8988T (cell line): ENCODE measurements around the gene HARS1.
"Not testable (repeated sequence)": the region's sequence is repeated elsewhere in the genome, so short reads cannot be mapped to it uniquely, and the experiment has no call there.

Experiments
- DNase-seq: peaks from one replicate; pipeline ENCODE4 v3.0.0; 2011

Gene HARS1

DNA sequence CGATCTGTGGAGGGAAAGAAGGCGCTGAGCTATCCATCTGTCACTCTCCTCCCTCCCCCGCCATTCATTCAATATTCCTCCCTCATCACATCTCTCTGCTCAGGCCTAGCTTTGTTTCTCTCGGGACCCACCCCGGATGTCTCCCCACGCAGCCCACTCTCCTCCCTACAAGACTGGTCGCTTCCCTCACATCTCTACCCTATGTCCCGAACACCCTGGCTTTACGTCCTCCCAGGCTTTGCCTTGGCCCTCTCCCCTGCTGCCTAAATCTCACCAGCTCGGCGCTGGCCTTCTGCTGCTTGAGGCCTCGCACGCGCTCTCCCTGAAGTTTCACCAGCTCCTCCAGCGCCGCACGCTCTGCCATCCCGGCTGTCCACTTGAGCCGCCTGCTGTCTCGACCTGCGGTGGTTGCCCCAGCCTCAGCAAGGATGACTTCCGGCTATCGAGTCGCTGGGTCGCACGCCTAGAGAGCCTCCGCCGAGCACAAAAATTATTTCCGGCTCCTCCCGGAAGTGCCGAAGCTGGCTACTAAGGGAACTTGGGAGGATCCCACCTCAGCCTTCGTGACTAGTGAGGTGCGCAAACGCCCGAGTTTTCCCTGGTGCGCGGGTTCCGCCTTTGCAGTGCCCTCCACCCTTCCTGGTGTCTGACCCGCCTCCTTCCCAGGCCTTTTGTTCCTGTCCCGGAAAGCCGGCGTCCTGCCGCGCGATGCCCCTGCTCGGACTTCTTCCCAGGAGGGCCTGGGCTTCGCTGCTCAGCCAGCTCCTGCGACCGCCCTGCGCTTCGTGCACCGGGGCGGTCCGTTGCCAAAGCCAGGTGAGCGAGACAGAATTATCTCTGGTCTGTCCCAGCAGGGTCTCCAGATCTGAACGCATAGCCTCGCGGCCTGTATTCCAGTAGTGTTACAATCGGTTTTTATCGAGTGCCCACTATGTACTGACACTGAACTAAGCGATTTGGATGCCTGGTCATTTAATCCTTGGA is at the start of gene HARS1, which contains the start of gene HARS2:
Gene HARS1, minus strand, starts transcription at position 430 of the 984 bp plus-strand sequence. Its CDS starts 66 bp downstream, at position 364.
Gene HARS2, plus strand, starts transcription at position 515 of the 984 bp plus-strand sequence. Its CDS starts 194 bp downstream, at position 709.
- DNase-seq: peak; percentile 76

DNA sequence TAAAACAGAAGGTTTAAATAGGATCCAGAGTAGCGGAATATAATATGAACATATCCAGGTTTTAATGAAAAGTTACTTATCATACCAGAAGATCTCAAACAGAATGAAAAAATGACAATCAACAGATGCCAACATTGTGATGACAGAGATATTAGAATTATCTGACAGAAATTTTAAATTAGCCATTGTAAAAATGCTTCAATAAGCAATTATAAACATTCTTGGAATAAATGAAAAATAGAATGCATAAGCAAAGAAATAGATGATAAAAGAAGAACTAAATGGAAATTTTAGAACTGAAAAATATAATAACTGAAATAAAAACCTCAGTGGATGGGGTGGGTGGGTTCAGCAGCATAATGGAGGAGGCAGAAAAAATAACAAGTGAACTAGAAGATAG is 46.3 kb upstream of the HARS1 start:
- DNase-seq: no peak

DNA sequence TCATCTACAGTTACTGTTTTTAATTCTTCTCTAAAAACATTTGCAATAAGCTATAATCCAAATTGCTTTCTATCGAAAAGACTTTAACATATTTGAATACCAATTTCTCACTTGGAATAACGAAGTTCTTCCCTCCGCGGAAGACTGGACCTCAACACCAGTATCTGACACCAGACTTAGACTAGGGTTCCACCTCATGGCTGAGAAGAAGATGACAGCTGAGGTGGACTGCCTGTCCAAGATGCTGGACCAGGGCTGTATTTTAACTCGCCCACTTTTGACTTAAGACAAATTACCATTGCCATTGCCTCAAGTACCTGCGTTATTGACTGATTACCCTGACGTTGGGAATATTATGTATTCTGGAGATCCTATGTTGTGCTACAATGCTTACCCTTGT is 43.2 kb upstream of the HARS1 start:
- no peak for DNase-seq

DNA sequence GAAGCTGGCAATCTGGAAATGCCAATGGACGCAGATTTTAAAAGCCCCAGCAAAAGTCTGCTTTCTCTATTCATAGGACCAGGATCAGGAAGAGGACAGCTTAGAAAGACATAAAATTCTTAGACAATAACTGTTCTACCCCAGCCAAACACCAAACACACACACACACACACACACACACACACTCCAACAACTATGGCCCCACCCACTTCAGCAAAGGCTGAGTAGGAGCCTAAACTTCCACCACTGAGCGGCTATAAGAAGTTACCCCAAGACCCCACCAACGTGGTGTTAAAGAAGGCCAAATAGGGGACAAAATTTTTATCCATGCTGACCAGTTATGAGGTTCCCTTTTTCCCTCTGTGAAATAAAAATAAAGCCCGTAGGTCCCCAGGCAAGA is 41.9 kb upstream of the HARS1 start:
- no peak for DNase-seq

GRCh38 chr5:140725799-140726471 is 34.8 kb upstream of the HARS1 start:
- DNase-seq: peak; percentile 36

GRCh38 chr5:140721395-140721794 is 30.2 kb upstream of the HARS1 start:
- DNase-seq: not testable (repeated sequence)

DNA sequence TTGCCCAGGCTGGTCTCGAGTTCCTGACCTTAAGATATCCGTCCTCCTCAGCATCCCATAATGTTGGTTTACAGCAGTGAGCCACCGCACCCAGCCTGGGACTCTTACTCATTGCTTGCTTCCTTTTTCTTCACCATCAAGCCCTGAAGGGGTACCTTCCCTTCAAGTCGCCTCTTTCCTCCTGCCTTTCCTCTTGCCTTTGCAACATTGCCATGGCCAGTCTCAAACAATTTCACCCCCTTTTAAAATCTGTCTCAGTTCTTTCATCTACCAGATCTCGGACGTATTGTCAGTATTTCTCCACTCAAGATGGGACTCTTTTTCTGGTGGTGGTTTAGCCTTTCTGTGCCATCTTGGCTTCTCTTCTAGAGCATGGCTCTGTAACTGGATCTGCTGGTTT is 29.6 kb upstream of the HARS1 start:
- DNase-seq: not testable (repeated sequence)

DNA sequence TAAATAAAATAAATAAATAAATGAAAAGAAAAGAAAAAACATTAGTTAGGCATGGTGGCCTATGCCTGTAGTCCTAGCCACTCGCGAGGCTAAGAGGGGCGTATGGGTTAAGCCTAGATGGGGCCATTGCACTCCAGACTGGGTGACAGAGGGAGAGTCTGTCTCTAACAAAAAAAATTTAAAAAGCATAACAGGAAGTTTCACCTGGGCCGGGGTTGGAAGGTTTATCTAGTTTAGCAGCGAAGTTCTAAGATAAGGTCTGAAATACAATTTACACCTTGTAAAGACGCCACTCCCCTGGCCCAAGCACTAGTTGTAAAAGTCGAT is 27.1 kb upstream of the HARS1 start:
- no peak for DNase-seq

GRCh38 chr5:140716238-140716637 is 25.1 kb upstream of the HARS1 start:
- not testable (repeated sequence) for DNase-seq

- DNase-seq: no peak
Measured at GRCh38 chr5:140713562-140714094, 22.5 kb upstream of the HARS1 start.

GRCh38 chr5:140711794-140712193 is 20.6 kb upstream of the HARS1 start:
- no peak for DNase-seq

DNA sequence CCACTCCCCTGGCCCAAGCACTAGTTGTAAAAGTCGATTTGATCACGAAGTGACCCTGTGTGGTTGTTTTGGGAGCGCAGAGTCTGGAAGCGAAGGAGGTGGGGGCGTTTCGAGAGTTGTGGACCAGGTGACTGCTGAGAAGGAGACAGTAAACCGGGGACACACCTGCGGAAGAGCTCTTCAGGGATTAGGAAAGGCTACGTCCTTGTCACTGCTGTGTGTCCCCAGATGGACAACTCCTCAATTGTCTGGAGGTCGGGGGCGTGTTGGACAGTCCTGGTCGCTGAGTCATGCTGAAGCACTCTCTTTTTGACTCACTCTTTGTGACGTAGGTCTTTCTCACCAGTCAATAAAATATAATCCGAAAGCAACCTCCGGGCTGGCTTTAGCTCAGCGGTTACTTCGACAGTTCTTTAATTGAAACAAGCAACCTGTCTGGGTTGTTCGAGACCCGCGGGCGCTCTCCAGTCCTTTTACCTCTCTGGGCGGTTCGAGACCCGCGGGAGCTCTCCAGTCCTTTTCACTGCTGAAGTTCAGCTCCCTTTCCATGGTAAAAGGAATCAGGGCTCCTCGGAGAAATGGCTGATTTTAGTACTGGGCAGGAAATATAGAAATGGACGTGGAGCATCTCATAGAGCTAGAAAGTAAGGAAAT is 19.9 kb upstream of the HARS1 start:
- DNase-seq: peak; percentile 45

DNA sequence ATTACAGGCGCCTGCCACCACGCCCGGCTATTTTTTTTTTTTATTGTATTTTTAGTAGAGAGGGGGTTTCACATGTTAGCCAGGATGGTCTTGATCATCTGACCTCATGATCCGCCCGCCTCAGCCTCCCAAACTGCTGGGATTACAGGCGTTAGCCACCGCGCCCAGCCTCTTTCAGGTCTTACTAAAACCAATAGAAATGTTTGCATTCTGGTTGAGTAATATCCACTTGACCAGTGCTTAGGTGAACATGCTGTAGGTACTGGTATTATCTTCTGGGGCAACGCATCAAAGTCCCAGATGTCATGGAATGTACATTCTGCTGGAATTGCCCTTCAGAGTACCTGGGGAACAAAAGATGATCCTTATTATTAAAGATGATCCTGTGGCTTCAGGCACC is 17.6 kb upstream of the HARS1 start:
- not testable (repeated sequence) for DNase-seq

DNA sequence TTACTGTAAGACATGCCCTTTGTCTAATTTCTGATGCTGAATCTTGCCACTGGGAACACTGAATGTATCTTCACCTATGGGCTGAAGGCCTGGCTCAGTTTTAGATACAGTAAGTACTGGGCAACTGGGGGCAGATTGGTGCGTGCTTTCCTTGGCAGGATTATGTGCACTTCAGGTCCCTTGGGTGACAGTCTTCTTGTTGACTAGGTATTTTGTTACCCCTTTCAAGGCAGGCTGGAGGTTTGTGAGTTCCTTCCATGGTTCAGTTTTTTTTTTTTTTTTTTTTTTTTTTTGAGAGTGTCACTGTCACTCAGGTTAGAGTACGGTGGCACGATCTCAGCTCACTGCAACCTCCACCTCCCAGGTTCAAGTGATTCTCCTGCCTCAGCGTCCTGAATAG is 16.6 kb upstream of the HARS1 start:
- no peak for DNase-seq

DNA sequence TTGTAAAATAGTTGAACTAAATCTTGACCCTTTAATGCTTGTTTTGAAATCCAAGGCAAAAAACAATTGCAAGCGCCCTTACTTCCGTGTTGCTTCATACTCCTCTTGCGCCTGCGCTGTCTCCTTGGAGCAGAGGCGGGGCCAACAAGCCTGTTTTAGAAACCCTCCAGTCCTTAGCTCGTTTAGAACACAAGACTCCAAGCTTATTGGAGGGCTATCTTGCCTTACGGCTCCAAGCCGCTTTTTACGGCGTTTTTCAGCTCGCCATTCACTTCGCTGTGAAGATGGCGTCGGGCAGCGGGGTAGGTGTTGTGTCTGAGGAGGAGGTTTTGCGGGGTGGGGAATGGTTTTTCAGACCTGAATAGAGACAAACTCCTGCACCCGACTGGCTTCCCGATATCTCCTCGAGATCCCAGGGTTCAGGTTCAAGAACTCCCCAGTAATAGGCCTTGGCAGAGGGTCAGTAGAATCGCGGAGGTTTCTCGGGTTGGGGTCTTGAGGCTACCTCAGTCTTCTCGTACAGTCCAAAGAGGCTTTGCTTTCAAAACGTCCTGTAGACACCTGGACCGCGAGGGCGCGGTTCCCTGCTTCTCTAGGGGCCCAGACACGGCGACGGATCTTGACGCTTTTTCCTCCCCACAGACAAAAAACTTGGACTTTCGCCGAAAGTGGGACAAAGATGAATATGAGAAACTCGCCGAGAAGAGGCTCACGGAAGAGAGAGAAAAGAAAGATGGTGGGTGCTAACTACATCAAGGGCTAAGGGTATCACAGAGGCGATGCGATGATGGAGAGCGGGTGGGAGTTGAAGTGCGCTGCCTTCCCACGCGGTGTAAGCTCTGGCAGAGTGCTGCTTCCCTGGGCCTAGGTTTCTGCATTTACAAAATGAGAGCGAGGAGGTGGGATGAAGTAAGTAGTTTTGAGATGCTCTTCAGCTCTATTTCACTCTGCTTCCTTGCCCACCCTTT is 9.3 kb upstream of the HARS1 start, which contains the start of gene ZMAT2:
Gene ZMAT2, plus strand, starts transcription at position 271 of the 968 bp plus-strand sequence. Its CDS starts 14 bp downstream, at position 285.
- DNase-seq: peak; percentile 55

DNA sequence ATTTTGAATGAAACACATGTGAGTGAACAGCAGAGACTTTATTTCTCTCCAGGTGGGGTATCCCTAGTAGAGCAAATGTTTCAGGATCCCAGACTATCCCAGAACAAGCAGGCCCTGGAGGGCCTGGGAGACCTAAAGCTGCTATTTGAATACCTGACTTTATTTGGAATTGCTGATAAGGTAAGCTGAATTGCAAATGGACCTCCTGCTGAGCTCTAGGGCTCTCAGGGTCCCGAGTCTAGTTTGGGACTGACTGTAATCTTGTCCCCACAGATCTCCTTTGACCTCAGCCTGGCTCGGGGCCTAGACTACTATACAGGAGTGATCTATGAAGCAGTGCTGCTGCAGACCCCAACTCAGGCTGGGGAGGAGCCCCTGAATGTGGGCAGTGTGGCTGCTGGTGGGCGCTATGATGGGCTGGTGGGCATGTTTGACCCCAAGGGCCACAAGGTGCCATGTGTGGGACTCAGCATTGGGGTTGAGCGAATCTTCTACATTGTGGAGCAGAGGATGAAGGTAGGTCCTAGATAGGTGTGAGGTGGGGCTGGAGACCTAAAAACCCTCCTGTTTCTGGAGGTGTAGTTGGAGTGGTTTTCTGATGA is 5.8 kb upstream of the HARS1 start:
- DNase-seq: no peak

DNA sequence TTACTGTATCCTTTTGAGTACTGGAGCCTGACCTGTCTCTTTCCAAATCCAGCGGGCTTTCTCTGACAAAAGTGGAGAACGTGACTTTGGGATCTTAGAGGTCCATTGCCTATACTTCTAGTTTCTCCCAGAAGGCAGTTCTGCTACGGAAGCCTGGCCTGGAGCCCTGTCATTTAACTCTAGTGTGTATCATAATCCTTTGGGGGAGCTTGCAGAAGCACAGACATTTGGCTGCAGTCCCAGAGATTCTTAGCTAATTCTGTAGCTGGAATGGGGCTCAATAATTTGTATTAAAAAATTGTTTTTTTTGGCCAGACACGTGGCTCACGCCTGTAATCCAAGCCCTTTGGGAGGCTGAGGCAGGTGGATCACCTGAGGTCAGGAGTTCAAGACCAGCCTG is 3.1 kb upstream of the HARS1 start:
- DNase-seq: no peak

- no peak for DNase-seq
Measured at GRCh38 chr5:140690376-140690932, 716 bp downstream of the HARS1 start.

GRCh38 chr5:140678993-140679392 is 12.2 kb downstream of the HARS1 start:
- no peak for DNase-seq

GRCh38 chr5:140677947-140678346 is 13.2 kb downstream of the HARS1 start:
- DNase-seq: no peak

- DNase-seq: no peak
Measured at GRCh38 chr5:140674629-140675028, 16.5 kb downstream of the HARS1 start.
